Activated T-cell treated with anti-CD3 and anti-CD28 coated beads for 4 hours (primary cell): Measurements from ENCODE around the gene ANKRD13B.
A peak's percentile ranks its signal among the peaks of the same experiment; 100 is the strongest.

Experiments
- DNase-seq: peaks from one replicate; pipeline ENCODE4 v3.0.0-alpha.2; 2020

ANKRD13B gene

DNA sequence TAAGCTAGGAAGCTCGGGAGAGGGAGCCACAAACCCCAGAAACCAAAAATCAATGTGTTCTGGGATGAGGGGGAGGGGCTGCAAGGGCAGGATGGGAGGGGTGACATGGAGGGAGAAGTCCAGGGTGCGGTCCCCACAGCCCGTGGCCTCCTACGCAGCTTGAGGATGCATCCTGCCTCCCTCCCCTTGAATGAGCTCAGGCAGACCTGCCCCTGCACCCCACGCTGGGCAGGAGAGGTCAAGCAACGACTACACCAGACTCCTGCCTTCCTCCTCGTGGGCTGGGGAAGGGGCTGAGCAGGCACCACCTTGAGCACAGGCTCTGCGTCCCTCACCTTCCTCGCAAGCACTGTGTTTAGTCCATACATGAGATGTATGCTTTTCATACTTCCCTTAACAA is 3.9 kb downstream of the ANKRD13B start:
- no peak for DNase-seq

- DNase-seq, result no peak
These were observed 4.6 kb downstream of the ANKRD13B start for GRCh38 chr17:29597361-29598172.

- DNase-seq, result no peak
These were observed 10.3 kb downstream of the ANKRD13B start for GRCh38 chr17:29603109-29603674.

GRCh38 chr17:29607557-29608195 is 14.7 kb downstream of the ANKRD13B start:
- no peak for DNase-seq

- DNase-seq, result no peak
These were observed 16.1 kb downstream of the ANKRD13B start for GRCh38 chr17:29608986-29609385.

DNA sequence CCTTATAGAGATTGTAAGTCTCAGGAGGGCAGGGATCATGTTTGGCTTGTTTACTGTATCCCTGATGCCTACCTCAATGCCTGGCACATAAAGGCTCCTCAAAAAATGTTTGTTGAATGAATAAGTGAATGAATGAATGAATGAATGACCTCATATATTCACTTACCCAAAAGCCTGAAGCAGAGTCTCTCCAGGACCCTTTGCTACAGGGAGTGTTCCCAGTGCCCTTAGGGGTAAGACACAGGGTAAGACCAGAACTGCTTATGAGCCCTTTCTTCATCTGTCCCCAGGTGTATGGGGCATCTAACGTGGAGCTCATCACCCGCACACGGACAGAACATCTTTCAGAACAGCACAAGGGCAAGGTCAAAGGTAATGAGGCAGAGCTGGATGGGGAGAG is 17.5 kb downstream of the ANKRD13B start:
- no peak for DNase-seq

- DNase-seq, result no peak
These were observed 18.6 kb downstream of the ANKRD13B start for GRCh38 chr17:29611351-29612093.

DNA sequence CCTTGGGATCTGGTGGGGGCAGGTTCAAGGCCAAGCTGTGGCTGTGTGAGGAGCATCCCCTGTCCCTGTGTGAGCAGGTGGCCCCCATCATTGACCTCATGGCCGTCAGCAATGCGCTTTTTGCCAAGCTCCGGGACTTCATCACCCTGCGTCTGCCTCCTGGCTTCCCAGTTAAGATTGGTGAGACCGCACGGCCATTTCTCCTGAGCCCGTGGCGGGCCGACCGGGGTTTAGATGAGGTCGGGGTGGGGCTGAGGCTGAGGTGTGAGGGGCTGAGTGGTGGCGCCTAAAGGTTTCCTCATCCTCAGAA is 19.1 kb downstream of the ANKRD13B start:
- DNase-seq, result no peak

- DNase-seq, result no peak
These were observed 19.7 kb downstream of the ANKRD13B start for GRCh38 chr17:29612404-29613280.

DNA sequence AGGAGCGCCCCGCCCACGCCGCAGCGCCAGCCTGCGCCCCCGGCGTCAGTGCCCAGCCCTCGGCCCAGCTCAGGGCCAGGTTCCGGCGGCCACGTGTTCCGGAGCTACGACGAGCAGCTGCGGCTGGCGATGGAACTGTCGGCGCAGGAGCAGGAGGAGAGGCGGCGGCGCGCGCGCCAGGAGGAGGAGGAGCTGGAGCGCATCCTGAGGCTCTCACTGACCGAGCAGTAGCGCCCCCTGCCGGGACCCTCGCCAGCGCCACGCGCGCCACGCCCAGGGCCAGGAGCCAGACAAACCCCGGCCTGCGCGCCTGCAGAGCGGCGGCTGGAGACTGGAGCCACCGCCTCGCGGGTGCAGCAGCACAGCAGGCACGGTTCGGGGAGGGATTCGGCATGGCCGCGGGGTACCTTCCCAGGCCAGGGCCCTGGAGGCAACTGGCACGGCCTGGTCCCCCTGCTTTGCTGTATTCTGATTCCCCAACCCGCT is 20.5 kb downstream of the ANKRD13B start:
- DNase-seq, result peak; percentile 87

DNA sequence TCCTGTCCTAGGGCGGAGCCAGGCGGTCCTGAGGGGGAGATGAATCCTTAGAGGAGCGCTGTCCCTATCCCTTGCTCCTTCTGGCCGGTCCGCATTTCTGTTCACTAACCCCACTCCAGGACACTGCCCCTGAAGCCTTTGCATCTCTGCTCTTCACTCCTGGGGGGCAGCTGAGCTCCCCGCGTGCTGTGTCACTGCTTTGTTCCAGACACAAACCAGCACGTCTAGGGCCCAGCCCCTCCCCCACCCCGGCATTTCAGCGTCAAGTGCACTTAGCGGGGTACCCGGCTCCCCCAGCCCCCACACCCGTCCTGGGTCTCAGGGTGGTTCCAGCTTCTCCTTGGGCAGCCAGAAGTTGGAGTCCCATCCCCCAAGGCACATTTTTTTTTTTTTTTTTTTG is 20.9 kb downstream of the ANKRD13B start:
- DNase-seq, result no peak

DNA sequence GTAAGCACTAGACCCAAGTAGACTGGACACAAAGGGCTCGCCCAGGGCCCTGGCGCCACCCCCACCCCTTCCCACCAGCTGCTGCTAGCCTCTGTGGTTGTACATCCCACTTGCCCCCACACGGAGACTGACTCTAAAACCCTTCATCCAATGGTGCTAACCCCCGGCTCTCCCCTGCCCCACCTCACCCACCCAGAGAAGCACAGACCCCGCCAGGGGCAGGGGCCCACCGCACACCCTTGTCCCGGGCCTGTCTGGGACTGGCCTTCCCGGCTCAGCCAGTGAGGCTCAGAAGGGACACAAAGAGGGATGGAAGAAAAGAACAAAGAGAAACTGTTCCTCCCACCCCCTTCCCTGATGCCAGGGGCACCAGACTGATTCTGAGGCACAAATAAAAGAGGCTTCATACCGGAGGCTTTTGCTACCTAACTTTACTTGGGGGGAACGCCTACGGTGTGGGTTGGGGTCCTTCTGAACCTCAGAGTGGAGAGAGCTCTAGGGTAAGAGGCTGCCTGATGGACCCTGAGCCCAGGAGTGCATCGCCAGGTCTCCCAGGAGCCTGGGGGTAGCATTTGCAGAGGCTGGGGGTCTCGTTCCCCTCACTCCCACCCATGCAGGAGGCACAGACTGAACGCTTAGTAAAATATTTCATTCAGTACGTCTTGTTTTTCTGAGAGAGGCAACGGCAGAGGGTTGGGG is 21.6 kb downstream of the ANKRD13B start:
- no peak for DNase-seq

DNA sequence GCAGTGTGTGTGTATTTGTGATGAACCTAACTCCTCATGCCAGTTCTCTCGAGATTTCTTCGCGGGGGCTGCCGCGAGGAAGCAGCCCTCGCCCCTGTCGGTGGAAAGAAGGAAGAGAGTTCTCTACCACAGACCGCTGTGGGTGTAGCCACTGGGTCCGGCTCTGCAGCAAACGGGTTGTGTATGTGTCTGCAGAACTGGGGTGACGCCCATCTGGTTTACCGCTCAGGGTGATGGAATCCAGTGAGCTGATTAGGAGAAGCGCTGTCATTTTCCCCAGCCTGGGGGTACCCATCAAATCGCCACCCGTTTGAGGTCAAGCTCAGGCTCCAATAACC is 22.1 kb downstream of the ANKRD13B start:
- peak; percentile 36 for DNase-seq

DNA sequence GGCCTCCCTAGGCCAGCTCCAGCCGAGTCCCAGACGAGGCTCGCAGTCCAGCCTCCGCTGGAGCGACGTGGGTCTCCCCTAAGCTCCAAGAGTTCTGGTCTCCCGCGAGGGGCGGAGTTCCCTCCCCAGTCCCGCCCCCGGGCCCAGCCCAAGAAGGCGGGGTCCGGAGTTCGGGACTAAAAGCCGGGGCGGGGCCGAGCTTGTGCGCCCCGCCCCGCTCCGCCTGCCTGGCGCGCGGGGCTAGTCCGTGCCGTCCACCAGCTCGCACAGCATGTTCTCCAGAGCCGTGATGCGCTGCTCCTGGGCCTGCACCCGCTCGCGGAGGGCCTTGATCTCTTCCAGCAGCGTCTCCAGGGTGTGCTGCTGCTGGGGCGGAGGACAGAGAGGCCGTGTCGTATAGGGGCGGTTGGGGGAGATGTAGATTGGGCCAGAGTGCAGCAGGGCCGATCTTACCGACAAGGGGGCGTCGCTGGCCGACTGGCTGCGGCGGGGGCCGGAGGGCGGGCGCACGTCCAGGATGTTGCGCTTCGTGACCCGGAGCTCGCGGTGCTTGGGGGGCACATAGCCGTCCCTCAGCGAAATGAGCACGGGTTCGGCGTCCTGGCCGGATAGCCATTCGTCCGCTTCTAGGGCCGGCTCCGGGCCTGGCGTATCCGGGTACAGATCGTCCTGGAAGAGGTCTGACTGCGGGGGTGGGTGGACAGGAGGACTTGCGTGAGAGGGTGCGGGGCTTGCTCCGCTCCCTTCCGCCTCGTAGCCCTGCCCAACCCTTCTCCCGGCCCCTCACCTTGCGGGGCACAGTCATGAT is 22.8 kb downstream of the ANKRD13B start:
- peak; percentile 80 for DNase-seq

DNA sequence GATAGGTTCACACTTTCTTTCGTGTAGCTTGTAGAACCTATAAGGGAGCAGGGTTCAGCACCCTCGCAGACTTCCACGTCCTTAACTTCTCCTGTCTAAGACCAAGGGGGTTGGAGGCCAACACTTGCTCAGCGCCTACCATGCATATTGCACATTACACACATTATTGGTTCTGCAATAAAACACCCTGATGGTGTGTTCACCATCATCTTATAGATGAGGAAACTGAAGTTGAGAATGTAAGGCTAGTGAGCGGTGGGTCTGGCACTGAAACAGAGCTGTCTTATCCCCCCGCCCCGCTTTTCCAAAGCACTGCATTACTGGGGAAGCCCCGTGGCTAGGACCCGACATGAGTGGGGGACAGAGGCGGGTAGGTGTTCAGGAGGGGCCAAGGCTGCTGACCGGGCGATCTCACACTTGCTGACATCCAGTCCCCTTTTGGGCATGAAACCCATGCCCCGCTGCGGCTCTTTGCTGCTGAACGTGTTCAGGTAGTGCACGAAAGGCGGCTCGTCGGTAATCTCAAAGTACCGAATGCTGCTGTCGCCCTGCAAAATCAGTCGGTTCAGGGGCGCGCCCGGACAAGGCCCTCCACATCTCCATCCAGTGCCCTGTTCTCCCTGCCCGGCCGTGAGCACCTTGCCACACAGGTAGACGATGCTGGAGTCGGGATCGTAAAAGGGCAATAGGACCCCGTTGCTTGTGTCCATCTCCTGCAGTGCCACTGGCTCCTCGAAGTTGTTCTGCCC is 23.5 kb downstream of the ANKRD13B start:
- DNase-seq, result no peak

GRCh38 chr17:29617125-29617480 is 24.2 kb downstream of the ANKRD13B start:
- DNase-seq, result peak; percentile 86

GRCh38 chr17:29617481-29618271 is 24.7 kb downstream of the ANKRD13B start:
- peak; percentile 86 for DNase-seq

- no peak for DNase-seq
These were observed 25.5 kb downstream of the ANKRD13B start for GRCh38 chr17:29618272-29619065.

GRCh38 chr17:29619251-29619650 is 26.3 kb downstream of the ANKRD13B start:
- no peak for DNase-seq
